ENCODE results near the gene GPHA2. TPM values are rescaled to one million over a fixed set of nuclear protein-coding genes. Genes with fewer than 3 reads are reported as not detected.

GPHA2 gene
- total RNA-seq, 1 donor = not detected

- peaks cover 4% of the 10 kb centered on the region for H3K4me1 ChIP-seq (ENCODE audit: insufficient read depth, low read length)
- H3K4me3 ChIP-seq (ENCODE audit: insufficient read depth, low read length) = peak within 1 kb of the TSS; percentile 54
- H3K27ac ChIP-seq (ENCODE audit: low read depth, low read length) = no peak within 1 kb of the TSS
- no peaks in the 10 kb centered on the region for H4K20me1 ChIP-seq (ENCODE audit: insufficient read depth, low read length)
- no peaks in the 10 kb centered on the region for H3K79me2 ChIP-seq (ENCODE audit: insufficient read depth, low read length)
- H3K4me2 ChIP-seq (ENCODE audit: insufficient read depth, low read length) = peak within 1 kb of the TSS; percentile 71
- TF ChIP-seq CTCF (IDR thresholded peaks at IDR 0.05; ENCODE audit: extremely low read depth, low read depth, low read length) = no peak
- H3K9me3 ChIP-seq (ENCODE audit: low read depth, low read length) = no peaks in the 10 kb centered on the region
- peak within 1 kb of the TSS; percentile 89 for H2AFZ ChIP-seq (ENCODE audit: low read length)
- no peaks in the 10 kb centered on the region for H3K36me3 ChIP-seq (ENCODE audit: insufficient read depth, low read length)
- DNase-seq (ENCODE audit: insufficient read length, low spot score, missing footprints) = peak; percentile 97
- no peaks in the 10 kb centered on the region for H3K27me3 ChIP-seq (ENCODE audit: insufficient read depth, low read length)
These were observed 35.9 kb upstream of the GPHA2 start, which contains the start of gene MAJIN for GRCh38 chr11:64971421-64972233. TSS of gene MAJIN (minus strand) at chr11:64972108. CDS start at chr11:64959405, 12,703 bp downstream.

GRCh38 chr11:64970731-64971151 is 35.0 kb upstream of the GPHA2 start:
- H3K79me2 ChIP-seq (ENCODE audit: insufficient read depth, low read length) = no peaks in the 10 kb centered on the region
- H3K4me1 ChIP-seq (ENCODE audit: insufficient read depth, low read length) = peaks cover 4% of the 10 kb centered on the region
- TF ChIP-seq CTCF (IDR thresholded peaks at IDR 0.05; ENCODE audit: extremely low read depth, low read depth, low read length) = no peak
- no peaks in the 10 kb centered on the region for H3K27me3 ChIP-seq (ENCODE audit: insufficient read depth, low read length)
- H3K4me2 ChIP-seq (ENCODE audit: insufficient read depth, low read length) = no peak overlapping the region
- H2AFZ ChIP-seq (ENCODE audit: low read length) = no peak overlapping the region
- no peak for DNase-seq (ENCODE audit: insufficient read length, low spot score, missing footprints)
- H3K4me3 ChIP-seq (ENCODE audit: insufficient read depth, low read length) = no peak overlapping the region
- H3K9me3 ChIP-seq (ENCODE audit: low read depth, low read length) = no peaks in the 10 kb centered on the region
- no peaks in the 10 kb centered on the region for H3K36me3 ChIP-seq (ENCODE audit: insufficient read depth, low read length)
- H4K20me1 ChIP-seq (ENCODE audit: insufficient read depth, low read length) = no peaks in the 10 kb centered on the region
- H3K27ac ChIP-seq (ENCODE audit: low read depth, low read length) = no peak overlapping the region

- no peak overlapping the region for H2AFZ ChIP-seq (ENCODE audit: low read length)
- no peaks in the 10 kb centered on the region for H3K79me2 ChIP-seq (ENCODE audit: insufficient read depth, low read length)
- H3K4me3 ChIP-seq (ENCODE audit: insufficient read depth, low read length) = no peak overlapping the region
- no peak for TF ChIP-seq CTCF (IDR thresholded peaks at IDR 0.05; ENCODE audit: extremely low read depth, low read depth, low read length)
- peak; percentile 78 for DNase-seq (ENCODE audit: insufficient read length, low spot score, missing footprints)
- H3K4me1 ChIP-seq (ENCODE audit: insufficient read depth, low read length) = peaks cover 4% of the 10 kb centered on the region
- no peak overlapping the region for H3K4me2 ChIP-seq (ENCODE audit: insufficient read depth, low read length)
- H3K27me3 ChIP-seq (ENCODE audit: insufficient read depth, low read length) = no peaks in the 10 kb centered on the region
- no peaks in the 10 kb centered on the region for H3K36me3 ChIP-seq (ENCODE audit: insufficient read depth, low read length)
- H3K27ac ChIP-seq (ENCODE audit: low read depth, low read length) = no peak overlapping the region
- no peaks in the 10 kb centered on the region for H4K20me1 ChIP-seq (ENCODE audit: insufficient read depth, low read length)
- H3K9me3 ChIP-seq (ENCODE audit: low read depth, low read length) = no peaks in the 10 kb centered on the region
These were observed 33.5 kb upstream of the GPHA2 start for GRCh38 chr11:64969209-64969608.

- H3K9me3 ChIP-seq (ENCODE audit: low read depth, low read length) = no peaks in the 10 kb centered on the region
- no peak overlapping the region for H3K4me2 ChIP-seq (ENCODE audit: insufficient read depth, low read length)
- no peak overlapping the region for H3K4me3 ChIP-seq (ENCODE audit: insufficient read depth, low read length)
- no peak for TF ChIP-seq CTCF (IDR thresholded peaks at IDR 0.05; ENCODE audit: extremely low read depth, low read depth, low read length)
- H2AFZ ChIP-seq (ENCODE audit: low read length) = no peak overlapping the region
- H3K27me3 ChIP-seq (ENCODE audit: insufficient read depth, low read length) = no peaks in the 10 kb centered on the region
- H3K4me1 ChIP-seq (ENCODE audit: insufficient read depth, low read length) = peaks cover 4% of the 10 kb centered on the region
- H3K27ac ChIP-seq (ENCODE audit: low read depth, low read length) = no peak overlapping the region
- H3K79me2 ChIP-seq (ENCODE audit: insufficient read depth, low read length) = no peaks in the 10 kb centered on the region
- H3K36me3 ChIP-seq (ENCODE audit: insufficient read depth, low read length) = no peaks in the 10 kb centered on the region
- no peak for DNase-seq (ENCODE audit: insufficient read length, low spot score, missing footprints)
- H4K20me1 ChIP-seq (ENCODE audit: insufficient read depth, low read length) = no peaks in the 10 kb centered on the region
These were observed 31.7 kb upstream of the GPHA2 start for GRCh38 chr11:64967375-64967774.

All from osteoblast (primary cell).